HG02885 (cell line): Measurements from ENCODE around the gene KRT86.
"Not testable (repeated sequence)": the region's sequence is repeated elsewhere in the genome, so short reads cannot be mapped to it uniquely, and the experiment has no call there.

Source experiments
- ATAC-seq: cut with Tn5 transposase; IDR thresholded peaks from one replicate; pipeline ENCODE4 v1.9.1; 2021; ENCODE audit warnings: mild to moderate bottlenecking; ENCODE audit not compliant: unreplicated experiment, poor library complexity

Gene KRT86

DNA sequence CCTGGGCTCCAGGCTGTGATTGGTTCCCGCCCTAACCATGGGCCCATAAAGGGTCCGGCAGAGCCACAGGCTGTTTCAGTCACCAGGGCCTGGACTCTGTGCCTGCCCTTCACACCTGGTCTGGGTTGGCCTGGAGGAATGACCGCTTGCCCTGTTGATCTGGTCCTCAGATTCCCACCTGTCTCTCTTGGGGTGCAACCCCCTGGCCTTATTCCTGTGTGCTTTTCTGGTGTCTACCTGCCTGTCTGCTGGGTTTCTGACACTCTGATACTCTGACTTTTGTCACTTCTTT lies 49.7 kb downstream of the KRT86 start:
- no peak for ATAC-seq

DNA sequence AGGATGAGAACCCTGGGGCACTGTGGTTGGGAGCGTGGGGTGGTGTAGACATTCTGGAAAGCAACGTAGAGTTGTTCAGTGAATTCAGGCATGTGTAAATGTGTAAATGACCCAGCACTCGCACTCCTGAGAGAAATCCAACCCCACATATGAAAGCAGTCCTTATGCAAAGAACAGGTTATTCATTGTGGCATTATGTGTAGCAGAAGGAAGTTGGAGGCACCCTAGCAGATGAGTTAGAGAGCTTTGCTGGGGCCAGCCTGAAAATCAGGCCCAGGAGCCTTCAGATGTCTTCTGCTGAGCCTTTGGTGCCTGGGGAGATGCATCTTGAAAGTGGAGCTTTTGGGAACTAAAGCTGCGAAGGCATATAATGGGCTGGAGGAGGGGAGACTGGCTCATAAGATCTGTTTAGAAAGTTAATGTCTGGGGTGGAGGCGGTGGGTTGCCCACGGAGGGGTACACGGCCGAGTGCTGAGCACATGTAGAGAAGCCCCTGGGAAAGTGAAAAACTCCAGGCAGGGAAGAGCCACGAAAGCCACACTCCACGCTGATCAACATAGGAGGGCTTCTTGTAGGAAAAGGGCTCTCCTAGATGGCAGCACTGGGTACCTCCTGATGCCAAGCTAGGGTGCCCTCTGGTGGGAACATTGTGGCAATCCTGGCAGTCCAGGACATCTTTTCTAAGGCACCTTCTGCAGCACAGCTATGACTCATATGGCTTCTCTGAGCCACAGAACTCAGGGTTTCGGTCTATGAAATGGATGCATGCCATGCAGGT lies 52.8 kb downstream of the KRT86 start:
- peak; percentile 91 for ATAC-seq

DNA sequence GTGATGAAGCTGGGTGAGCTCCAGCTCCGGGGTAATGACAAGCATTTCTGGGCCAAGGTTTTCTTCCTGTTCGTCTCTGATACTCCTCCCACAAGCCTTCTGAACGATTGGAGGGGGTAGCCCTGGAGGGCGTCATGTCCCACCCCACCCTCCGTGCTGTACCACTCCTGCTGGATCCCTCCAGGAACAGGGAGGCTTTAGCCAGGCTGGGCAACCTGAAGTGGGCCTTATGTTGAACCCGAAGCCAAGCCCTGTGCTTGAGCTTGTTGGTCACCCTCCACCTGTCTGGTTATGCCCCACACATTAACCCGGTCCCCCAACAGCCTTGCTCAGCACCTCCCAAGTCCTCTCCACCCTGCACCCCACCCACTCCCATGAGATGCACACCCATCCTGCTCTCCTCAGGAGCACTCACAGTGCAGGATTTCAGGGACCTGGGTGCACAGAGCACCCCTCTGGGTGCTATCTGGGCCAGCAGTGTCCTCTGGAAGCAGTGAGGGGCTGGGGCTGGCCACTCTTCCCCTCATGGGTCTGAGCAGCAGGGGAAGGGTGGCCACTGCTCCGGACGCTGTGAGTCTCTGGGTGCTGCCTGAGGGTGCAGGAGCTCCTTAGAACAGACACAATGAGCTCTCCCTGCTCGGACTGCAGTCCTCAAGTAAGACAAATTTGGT lies 53.5 kb downstream of the KRT86 start:
- ATAC-seq, result peak; percentile 11

DNA sequence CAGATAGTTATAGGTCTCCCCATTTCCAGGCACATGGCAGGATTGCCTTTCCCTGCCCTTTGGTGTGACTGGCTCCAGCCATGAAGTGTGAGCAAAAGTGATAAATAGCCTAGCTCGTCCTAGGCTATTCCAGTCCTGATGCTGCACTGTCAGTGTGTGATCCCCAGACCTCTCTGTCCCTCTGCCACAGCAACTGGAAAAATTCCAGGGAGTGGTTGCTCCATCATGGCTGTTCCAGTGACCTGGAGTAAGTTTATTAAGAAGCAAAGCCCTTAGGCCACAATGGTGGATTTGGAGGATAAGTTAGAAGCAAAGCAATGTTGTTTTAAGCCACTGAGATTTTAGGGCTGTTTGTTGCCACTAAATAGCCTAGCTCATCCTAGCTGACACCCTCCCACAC lies 56.6 kb downstream of the KRT86 start:
- ATAC-seq, result no peak

DNA sequence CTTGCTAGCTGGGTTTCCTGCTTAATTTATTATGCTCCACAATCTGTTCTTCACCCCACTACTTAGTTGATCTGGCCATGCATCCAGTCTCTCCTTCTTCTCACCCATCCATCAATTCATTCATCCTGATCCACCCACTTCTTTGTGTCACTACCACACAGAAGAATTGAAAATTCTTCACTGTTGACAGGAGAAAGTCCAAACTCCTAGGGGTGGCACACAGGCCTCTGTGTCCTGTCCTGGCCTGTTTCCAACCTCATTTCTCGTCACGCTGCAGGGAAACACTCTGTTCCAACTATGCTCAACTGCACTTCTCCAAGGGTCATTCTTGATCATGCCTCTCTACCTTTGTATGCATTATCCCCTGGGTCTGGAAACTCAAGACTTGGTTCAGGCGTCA lies 57.4 kb downstream of the KRT86 start:
- no peak for ATAC-seq

DNA sequence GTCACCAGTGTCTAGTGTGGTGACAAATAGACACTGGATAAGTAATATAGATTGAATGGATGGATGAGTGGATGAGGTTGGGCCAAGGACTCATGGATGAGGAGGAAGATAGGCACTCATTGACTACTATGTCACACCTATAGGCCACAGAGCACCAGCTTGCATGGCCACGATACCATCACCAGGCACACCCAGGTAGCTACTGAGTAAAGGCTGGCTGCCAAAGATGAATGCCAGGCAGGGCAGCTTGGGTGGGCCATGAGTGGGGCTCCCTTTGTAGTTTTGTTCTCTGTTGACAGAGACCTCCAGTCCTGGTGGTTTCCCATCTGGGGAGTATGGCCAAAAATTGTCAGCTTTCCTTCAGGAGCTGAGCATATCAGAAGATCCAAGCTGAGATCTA lies 57.9 kb downstream of the KRT86 start:
- ATAC-seq, result no peak

DNA sequence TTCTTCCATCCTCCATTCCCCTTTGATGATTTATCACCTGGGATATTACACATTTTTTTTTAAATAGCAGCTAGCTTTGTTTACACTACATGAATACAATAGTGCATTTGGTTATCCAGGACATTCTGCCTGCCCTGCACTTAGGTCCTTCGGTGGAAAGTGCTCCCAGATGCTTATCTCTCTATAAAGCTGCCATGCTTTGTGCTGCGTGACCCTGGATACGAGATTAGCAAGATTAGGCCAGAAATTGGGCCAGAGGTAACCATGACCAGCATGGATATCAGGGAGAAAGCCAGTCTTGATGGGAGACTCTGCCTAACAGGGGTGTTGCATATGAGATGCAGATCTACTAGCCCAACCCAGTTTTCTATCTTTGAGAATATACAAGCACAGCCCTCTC lies 58.9 kb downstream of the KRT86 start:
- no peak for ATAC-seq

DNA sequence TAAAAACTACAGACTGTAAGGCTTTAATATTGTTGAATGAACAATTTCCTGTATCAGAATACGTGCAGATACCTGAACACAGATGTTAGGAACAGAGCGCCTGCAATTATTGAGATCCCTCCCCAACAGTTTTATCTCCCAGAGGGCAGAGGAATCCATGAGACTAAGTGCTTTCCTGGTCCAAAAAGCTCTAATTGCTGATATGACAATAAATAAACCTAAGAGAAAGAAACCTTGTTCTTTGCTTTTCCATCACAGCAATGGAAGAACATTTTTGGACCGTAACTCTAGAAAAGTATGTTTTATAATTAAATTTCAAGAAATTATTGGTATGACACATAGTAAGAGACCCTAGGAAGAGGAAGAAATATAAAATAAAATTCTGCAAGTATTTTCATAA lies 59.7 kb downstream of the KRT86 start:
- no peak for ATAC-seq

DNA sequence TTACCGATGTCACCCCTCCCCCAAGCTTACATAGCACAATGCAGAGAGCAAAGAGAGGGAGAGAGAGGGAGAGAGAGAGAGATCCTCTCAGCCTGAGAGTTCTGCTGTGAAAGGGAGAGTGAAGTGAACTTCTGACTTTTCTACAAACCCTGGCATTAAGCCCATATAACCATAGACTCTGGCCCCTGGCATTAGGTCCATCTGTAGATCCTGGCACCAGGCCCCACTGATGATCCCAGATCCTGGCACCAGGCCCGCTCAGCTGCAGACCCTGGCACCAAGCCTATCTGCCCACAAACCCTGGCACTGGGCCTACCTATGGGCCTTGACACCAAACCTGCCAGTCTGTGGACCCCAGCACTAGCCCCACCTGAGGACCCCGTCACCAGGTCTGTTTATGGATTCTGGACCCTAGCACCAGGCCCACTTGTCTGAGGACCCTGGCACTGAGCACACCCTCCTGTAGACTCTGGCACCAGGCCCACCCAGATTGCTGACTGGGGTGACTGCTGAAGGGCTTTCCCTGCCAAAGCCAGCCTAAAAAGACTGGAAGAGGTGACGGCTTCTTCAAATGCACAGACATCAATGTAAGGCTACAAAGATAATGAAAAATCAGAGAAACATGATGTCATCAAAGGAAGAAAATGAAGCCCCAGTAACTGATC lies 61.3 kb downstream of the KRT86 start:
- ATAC-seq, result no peak

DNA sequence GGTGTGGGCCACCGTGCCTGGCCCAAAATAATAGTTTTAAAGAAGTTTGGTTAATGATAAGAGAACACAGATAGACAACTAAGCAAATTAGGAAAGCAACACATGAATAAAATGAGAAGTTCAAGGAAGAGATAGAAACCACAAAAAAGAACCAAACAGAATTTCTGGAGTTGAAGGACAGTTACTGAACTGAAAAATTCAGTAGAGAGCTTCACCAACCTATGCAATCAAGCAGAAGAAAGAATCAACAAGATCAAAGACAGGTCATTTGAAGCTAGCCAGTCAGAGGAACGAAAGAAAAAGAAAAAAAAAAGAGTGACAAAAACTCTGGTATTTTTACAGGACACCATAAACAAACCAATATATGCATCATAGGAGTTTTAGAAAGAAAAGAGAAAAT lies 62.2 kb downstream of the KRT86 start:
- no peak for ATAC-seq

DNA sequence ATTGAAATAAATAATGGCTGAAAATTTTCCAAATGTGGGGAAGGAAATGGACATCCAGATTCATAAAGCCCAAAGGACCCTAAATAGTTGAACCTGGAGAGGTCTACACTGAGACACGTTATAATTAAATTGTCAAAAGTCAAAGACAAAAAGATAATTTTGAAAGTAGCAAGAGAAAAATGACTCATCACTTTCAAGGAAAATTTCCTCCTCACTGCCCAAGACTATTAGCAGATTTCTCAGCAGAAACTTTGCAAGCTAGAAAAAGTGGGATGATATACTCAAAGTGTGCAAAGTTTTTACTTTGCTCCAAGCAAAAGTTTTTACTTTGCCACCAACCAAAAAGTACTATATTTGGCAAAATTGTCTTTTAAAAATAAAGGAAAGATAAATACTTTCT lies 62.6 kb downstream of the KRT86 start:
- no peak for ATAC-seq

DNA sequence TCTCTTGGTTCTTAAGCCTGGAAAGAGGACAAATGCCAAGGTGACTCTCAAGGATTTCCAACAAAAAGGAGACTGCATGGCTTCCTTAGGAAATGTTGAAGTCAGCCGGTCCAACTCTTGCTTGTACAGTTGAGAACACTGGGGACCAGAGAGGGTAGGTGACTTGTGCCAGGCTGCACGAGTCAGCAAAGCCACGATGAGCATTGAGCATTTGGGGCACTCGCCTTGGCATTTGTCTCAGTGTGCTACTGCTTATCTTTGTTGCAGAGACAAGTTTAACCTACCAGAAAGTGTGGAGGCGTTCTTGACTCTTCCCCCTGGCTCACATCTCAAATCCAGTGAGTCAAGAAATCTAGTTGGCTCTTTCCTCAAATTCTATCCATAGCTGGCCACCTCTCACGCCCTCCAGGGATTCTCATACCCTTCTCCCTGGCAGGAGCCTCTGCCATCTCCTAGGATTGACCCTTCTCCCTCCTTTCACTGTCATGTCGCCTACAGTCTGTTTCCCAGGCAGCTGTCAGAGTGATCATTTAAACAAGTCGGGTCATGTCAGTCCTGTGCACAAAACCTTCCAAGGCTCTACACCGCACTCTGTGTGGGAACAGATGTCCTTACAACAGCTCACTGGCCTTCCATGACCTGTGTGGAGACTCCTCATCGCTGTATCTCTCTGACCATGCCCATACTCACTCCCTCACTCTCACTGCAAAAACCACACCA lies 64.0 kb downstream of the KRT86 start:
- ATAC-seq, result no peak

DNA sequence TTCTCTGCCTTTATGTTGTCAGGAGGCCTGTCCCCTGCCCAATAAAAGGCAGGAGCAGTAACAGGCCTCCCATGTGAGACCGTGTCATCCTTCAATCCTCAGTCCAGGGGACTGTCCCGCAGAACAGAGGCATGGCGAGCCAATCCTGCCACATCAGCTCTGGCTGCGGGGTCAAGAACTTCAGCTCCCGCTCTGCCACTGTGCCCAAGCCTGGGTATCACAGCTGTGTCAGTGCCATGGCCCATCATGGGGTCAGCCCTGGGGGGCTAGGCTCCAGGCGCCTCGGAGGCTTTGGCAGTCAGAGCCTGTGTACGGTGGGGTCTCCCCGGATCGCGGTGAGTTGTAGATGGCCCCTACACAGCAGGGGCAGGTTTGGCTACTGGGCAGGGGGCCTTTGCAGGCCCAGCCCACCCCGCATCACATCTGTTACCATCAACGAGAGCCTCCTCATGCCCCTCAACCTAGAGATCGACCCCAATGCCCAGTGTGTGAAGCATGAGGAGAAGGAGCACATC lies 66.7 kb downstream of the KRT86 start:
- no peak for ATAC-seq

DNA sequence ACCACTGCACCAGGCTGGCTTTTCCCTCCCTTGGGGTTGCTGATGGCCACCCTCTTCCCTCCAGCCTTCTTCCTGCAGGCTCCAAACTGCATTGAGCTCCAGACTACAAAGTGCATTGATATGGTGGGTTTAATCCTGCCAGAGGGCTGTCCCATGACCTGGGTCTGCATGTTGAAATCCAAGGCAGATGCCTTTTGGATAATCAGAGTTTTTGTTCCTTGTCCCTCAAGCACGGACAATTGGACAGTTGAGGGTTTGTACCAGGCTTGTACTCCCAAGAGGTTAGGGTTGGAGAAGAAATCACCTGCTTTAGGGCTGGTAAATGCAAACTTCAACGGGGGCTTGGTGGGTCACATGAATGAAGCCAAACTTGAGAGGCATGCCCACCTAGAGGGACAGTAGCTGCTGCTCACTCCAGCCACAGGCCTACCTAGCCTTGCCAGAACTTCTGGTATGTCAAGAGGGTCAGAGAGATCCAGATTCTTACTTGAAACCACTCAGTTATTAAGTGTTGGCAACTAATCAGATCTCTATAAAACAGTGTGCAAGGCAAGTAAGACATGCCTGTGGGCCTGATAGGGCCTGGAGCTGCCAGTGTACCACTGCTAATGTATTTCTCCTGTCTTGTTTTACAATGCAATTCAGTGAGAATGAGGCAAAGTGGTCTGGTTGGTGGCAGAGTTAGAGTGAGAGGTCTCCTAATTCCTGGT lies 68.5 kb downstream of the KRT86 start:
- ATAC-seq, result no peak

DNA sequence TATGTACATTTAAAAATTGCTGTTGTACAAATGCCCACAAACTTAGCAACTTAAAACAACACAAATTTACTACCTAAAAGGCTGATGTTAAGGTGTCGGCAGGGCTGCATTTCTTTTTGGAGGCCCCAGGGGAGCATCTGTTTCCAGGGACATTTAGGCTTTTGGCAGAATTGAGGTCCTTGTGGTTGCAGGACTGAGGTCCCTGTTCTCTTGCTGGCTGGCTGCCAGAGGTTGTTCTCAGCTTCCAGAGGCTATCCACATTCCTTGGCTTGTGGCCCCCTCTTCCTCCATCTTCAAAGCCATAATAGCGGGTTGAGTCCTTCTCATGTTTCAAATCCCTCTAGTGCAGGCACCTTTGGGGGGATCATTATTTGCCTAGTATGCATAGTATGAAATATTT lies 69.1 kb downstream of the KRT86 start:
- ATAC-seq, result no peak

DNA sequence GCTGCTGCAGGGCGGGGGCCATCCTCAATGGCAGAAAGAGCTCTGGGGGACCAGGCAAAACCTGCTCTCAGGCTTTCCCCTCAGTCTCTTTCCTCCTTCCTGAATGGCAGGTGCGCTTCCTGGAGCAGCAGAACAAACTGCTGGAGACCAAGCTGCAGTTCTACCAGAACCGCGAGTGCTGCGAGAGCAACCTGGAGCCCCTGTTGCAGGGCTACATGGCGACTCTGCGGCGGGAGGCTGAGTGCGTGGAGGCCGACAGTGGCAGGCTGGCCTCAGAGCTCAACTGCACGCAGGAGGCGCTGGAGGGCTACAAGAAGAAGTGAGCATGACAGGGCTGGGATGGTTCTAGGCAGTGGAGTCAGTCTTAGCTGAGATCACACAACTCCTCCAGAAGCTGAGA lies 69.7 kb downstream of the KRT86 start:
- no peak for ATAC-seq

DNA sequence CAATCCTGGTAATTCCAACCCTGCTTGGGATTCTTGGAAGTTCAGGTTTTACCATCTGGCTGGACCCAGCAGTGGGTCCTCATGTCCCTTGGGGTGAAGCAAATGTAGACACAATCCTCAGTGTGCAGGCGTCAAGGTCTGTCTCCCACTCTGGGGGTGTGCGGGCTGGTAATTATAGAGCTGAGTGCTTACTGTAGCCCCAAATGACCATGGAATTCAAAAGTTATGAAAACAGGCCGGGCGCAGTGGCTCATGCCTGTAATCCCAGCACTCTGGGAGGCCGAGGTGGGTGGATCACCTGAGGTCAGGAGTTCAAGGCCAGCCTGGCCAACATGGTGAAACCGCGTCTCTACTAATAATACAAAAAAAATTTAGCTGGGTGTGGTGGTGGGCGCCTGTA lies 70.6 kb downstream of the KRT86 start:
- not testable (repeated sequence) for ATAC-seq

DNA sequence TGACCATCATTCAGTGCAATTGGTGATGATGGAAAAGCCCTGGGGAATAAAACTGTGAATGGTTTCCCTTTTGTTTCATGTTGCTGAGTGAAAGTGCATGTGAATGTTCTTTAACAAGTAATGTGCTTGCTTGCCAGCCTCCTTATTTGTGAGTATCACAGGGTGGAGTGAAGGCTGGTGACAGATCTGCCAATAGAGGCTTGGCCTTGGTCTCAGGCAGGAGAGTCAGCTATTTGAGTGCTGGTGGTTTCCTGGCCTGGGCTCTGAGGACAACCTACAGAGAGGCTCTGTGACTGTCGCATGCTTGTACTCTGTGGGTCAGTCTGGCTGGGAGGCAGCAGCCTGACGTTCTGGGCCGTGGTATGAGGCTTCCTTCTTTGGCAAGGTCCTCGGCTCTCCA lies 72.1 kb downstream of the KRT86 start:
- no peak for ATAC-seq

DNA sequence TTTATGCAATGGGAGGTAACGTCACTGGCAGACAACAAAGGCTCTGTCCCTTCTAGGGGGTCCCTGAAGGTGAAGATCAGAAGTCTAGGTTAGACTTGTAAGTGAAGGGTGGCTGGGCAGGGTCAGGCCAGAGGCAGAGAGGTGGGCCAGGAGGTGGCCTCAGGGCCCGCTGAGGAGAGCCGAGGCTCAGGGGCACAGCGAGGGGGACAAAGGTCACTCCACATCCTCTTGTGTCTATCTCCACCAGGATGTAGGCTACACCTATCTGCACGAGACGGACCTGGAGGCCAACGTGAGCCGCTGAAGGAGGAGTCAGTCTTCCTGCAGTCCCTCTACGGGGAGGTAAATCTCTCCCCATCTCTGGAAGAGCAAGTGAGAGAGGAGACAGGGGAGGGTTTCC lies 72.6 kb downstream of the KRT86 start:
- no peak for ATAC-seq
